ENCODE data around the gene GOPC. TPM values are rescaled to one million over a fixed set of nuclear protein-coding genes. Genes with fewer than 3 reads are reported as not detected.

The GOPC gene
- total RNA-seq, 1 experiment from 2014 or later: 24.2 TPM

DNA sequence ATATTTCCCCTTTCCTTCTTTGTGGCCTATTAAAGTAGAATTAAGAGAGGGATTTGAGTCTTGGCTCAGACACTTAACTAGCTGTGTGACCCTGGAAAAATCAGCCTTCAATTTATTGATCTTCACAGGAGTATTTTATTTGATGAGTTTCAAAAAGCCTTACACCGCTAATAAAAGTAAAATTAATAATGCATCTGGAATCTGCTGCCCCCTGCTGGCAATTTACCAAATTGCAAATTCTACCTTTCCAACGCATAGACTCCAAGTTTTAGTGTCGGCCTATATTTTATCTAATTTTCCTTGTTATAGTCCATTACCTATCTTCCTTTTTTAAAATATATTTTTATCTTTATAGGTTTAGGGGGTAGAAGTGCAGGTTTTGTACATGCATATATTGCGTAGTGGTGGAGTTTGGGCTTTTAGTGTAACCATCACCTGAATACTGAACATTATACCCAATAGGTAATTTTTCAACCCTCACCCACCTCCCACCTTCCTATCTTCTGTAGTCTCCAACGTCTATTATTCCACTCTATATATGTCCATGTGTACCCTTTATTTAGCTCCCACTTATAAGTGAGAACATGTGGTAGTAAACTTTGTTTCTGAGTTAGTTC is 46.3 kb downstream of the GOPC start:
- Histone ChIP-seq H2AFZ (ENCODE audit: low read depth, low read length, poor library complexity, severe bottlenecking) (no peak overlapping the region), H3K36me3 (ENCODE audit: control insufficient read depth in 1 of 2, insufficient read depth in 2 of 2, low read length in 2 of 2) (no peaks in the 10 kb centered on the region; a peak in 1 of 4 replicates), H3K27me3 (ENCODE audit: insufficient read depth, low read length) (no peaks in the 10 kb centered on the region), H4K20me1 (ENCODE audit: insufficient read depth) (no peaks in the 10 kb centered on the region), H3K9me3 (ENCODE audit: control insufficient read depth in 1 of 2, insufficient read depth in 1 of 2, low read depth in 1 of 2, low read length in 2 of 2) (no peaks in the 10 kb centered on the region), H3K9me2 (ENCODE audit: insufficient read depth) (no peaks in the 10 kb centered on the region), H3K9ac (ENCODE audit: low read length) (no peak overlapping the region), H3K27ac (ENCODE audit: low read depth, low read length) (no peak overlapping the region), H3K4me3 (replicated peaks in 1 of 2; ENCODE audit: low read depth in 1 of 2, low read length in 2 of 2) (no peak overlapping the region), H3K79me2 (ENCODE audit: insufficient read depth, low read length) (no peaks in the 10 kb centered on the region), H3K4me2 (ENCODE audit: low read length) (no peak overlapping the region), H3K4me1 (ENCODE audit: control insufficient read depth in 1 of 2, insufficient read depth in 2 of 2, low read length in 2 of 2) (peaks cover under 1 to 7% of the 10 kb centered on the region in 2 experiments; a peak in 2 of 4 replicates)
- BruUV-seq (replicated peaks): no TSS peak
- intact Hi-C loops (cut with micrococcal nuclease): loop anchor here (1.0 to 5.0 kb wide), 4 partner anchors 77 to 271 kb away; no protein-coding TSS in a partner anchor
- RAD21 ChIA-PET (ENCODE audit: low non-redundant PET in 1 of 2, low total read pairs in 2 of 2, uncharacterized antibody in 2 of 2, unreplicated experiment in 2 of 2): interaction anchor here in 1 of 2 experiments (0.9 kb wide), 1 partner anchor 106 kb away, joined by 3 read pairs; no protein-coding TSS in a partner anchor
- CTCF ChIA-PET: interaction anchor here (0.8 to 2.8 kb wide), 4 partner anchors 8 to 106 kb away, joined by 3 to 21 read pairs (median 4); no protein-coding TSS in a partner anchor
- DNase-seq (ENCODE audit: low read depth, low spot score) (no peak), ATAC-seq (peak; percentile 58)
- TF ChIP-seq TCF7L2 (IDR thresholded peaks at IDR 0.05; ENCODE audit: borderline replicate concordance, extremely low read depth, insufficient read depth, insufficient read length) (no peak), POLR2AphosphoS5 (IDR thresholded peaks at IDR 0.05; ENCODE audit: low read depth, low read length) (no peak), RAD21 (IDR thresholded peaks at IDR 0.05; ENCODE audit: low read depth) (peak; percentile 83), YY1 (IDR thresholded peaks at IDR 0.05; ENCODE audit: extremely low read depth, insufficient replicate concordance, low read depth, low read length) (no peak)
- TF ChIP-seq, protein P1, sequence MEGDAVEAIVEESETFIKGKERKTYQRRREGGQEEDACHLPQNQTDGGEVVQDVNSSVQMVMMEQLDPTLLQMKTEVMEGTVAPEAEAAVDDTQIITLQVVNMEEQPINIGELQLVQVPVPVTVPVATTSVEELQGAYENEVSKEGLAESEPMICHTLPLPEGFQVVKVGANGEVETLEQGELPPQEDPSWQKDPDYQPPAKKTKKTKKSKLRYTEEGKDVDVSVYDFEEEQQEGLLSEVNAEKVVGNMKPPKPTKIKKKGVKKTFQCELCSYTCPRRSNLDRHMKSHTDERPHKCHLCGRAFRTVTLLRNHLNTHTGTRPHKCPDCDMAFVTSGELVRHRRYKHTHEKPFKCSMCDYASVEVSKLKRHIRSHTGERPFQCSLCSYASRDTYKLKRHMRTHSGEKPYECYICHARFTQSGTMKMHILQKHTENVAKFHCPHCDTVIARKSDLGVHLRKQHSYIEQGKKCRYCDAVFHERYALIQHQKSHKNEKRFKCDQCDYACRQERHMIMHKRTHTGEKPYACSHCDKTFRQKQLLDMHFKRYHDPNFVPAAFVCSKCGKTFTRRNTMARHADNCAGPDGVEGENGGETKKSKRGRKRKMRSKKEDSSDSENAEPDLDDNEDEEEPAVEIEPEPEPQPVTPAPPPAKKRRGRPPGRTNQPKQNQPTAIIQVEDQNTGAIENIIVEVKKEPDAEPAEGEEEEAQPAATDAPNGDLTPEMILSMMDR (IDR thresholded peaks at IDR 0.05 in 2 of 3, conservative IDR thresholded peaks at IDR 0.05 in 1 of 3; ENCODE audit: borderline replicate concordance in 1 of 3, insufficient read depth in 1 of 3, low read depth in 2 of 3, low read length in 2 of 3): peak; percentile 61 to 87 (median 77); a peak in 5 of 6 replicates
- POLR2A ChIA-PET: no interaction called here
